Stimulated activated effector memory CD8-positive, alpha-beta T cell treated with anti-CD3 and anti-CD28 coated beads, Interleukin-12 subunit alpha, Interleukin-12 subunit beta, amount 100 ng/mL, for 72 hours (primary cell): ENCODE measurements around the gene ZDHHC16.
A peak's percentile ranks its signal among the peaks of the same experiment; 100 is the strongest.

Experiments
- ATAC-seq: fragments of 150-1000 bp; cut with Tn5 transposase; 2 replicates; pipeline ENCODE4 v1.10.0; 2021
- DNase-seq, 2 donors: peaks; one replicate each; pipeline ENCODE4 v3.0.0; 2021 to 2022; ENCODE audit warnings: low spot score in 2 of 2
- H3K27ac Mint-ChIP-seq: one replicate; pipeline ENCODE4 v1.8.0; 2022; ENCODE audit warnings: mild to moderate bottlenecking, mixed read lengths
- H3K36me3 Mint-ChIP-seq: one replicate; pipeline ENCODE4 v1.8.0; 2022; ENCODE audit warnings: mild to moderate bottlenecking, mixed read lengths
- H3K4me1 Mint-ChIP-seq: one replicate; pipeline ENCODE4 v1.8.0; 2022; ENCODE audit warnings: mixed read lengths
- H3K4me3 Mint-ChIP-seq: one replicate; pipeline ENCODE4 v1.8.0; 2022; ENCODE audit warnings: mild to moderate bottlenecking, mixed read lengths
- H3K9me3 Mint-ChIP-seq: one replicate; pipeline ENCODE4 v1.8.0; 2022; ENCODE audit warnings: mixed read lengths

The ZDHHC16 gene

DNA sequence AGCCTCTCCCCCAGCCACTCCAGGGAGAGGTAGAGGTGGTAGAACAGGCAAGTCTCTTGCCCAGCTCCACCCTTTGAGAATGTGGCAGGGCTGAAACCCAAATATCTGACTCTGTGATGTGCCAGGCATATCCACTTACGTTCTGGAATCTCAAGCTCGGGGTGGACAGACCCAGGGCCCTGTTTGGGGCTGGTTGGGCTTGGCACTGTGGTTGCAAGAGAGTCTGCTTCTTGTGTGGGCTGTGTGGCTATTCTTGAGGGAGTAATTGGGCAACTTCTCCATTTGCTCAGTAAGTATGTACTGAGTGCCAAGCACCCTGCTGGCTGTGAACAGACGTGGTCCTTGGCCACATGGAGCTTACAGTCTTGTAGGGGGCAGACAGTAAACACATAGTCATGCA is 57.4 kb downstream of the ZDHHC16 start:
- H3K4me3 Mint-ChIP-seq, result no peak overlapping the region
- H3K4me1 Mint-ChIP-seq, result peaks cover 13% of the 10 kb centered on the region
- H3K27ac Mint-ChIP-seq, result no peak overlapping the region
- no peak for DNase-seq
- no peak for ATAC-seq
- H3K36me3 Mint-ChIP-seq, result peaks cover under 1% of the 10 kb centered on the region
- no peaks in the 10 kb centered on the region for H3K9me3 Mint-ChIP-seq

DNA sequence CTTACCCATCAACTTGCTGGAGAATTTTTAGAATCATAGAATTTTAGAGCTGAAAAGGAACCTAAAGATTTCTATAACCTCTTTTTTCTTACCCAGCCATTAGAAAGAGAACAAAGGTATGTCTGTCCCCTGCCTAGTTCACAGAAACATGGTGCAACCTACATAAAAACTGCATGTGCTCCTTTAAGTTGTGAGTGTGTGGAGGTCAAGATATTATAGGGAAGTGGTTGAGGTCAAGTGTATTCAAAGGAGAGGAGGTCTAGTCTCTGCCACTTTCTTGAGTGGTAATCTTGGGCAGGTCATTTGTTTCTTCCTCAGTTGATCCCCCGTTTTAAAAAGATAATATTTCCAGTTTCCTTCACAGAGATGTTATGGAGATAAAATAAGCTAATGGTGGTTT is 59.2 kb downstream of the ZDHHC16 start:
- ATAC-seq (no peak), DNase-seq (no peak)
- Mint-ChIP-seq H3K36me3 (no peaks in the 10 kb centered on the region), H3K4me3 (no peak overlapping the region), H3K27ac (no peak overlapping the region), H3K9me3 (no peaks in the 10 kb centered on the region), H3K4me1 (peaks cover 10% of the 10 kb centered on the region)

GRCh38 chr10:97506199-97506991 is 60.4 kb downstream of the ZDHHC16 start:
- H3K9me3 Mint-ChIP-seq, result no peaks in the 10 kb centered on the region
- no peak overlapping the region for H3K27ac Mint-ChIP-seq

More at GRCh38 chr10:97506199-97506991, 60.4 kb downstream of the ZDHHC16 start:
- H3K4me1 Mint-ChIP-seq, result no peaks in the 10 kb centered on the region
- no peak overlapping the region for H3K4me3 Mint-ChIP-seq
- peak; percentile 79 for ATAC-seq
- no peaks in the 10 kb centered on the region for H3K36me3 Mint-ChIP-seq
- no peak for DNase-seq
